Psoas muscle (tissue), 8 donors: ENCODE data around the gene CFAP100. TPM values are rescaled to one million over a fixed set of nuclear protein-coding genes. Genes with fewer than 3 reads are reported as not detected.
A peak's percentile ranks its signal among the peaks of the same experiment; 100 is the strongest.

Experiments used
- ATAC-seq, 4 donors: fragments of 200-7000 bp; cut with Tn5 transposase; one replicate each; pipeline ENCODE4 v1.9.1; 2020; ENCODE audit warnings: moderate library complexity in 3 of 4, mild to moderate bottlenecking in 2 of 4
- DNase-seq, 2 donors: peaks; one replicate each; pipeline ENCODE4 v3.0.0-alpha.2; 2020
- H3K27ac ChIP-seq: fragments of 200-600 bp; one replicate; pipeline ENCODE4 v1.8.0; 2022
- H3K27me3 ChIP-seq, 3 donors: fragments of 200-600 bp in 1 of 3; one replicate each; pipeline versions ENCODE4 v1.6.1 to v1.8.0; 2013 to 2022; ENCODE audit warnings: low read length in 2 of 3, mild to moderate bottlenecking in 2 of 3, moderate library complexity in 1 of 3; ENCODE audit not compliant: insufficient read depth in 3 of 3
- H3K36me3 ChIP-seq, 2 donors: fragments of 200-600 bp in 1 of 2; one replicate each; pipeline versions ENCODE4 v1.6.1 to v1.8.0; 2013 to 2022; ENCODE audit warnings: low read depth in 1 of 2, mild to moderate bottlenecking in 1 of 2, moderate library complexity in 1 of 2; ENCODE audit not compliant: insufficient read depth in 1 of 2
- H3K4me1 ChIP-seq: fragments of 200-600 bp; one replicate; pipeline ENCODE4 v1.8.0; 2022
- H3K4me3 ChIP-seq: fragments of 200-600 bp; one replicate; pipeline ENCODE4 v1.8.0; 2022; ENCODE audit warnings: mild to moderate bottlenecking
- H3K9me3 ChIP-seq: fragments of 200-600 bp; one replicate; pipeline ENCODE4 v1.8.0; 2022
- CTCF ChIP-seq: fragments of 200-600 bp; IDR thresholded peaks from one replicate; pipeline ENCODE4 v1.8.0; 2022; ENCODE audit warnings: antibody characterized with exemption
- WGBS, 3 donors: extraction: QIAGEN DNeasy Blood & Tissue Kit; methylation state at CpG; one replicate each; pipeline versions ENCODE4 v1.1.6 to v1.1.7; 2013; 5-methylcytosine and 5-hydroxymethylcytosine counted together
- intact Hi-C, 2 donors: fragments of 100-400 bp; cut with DNase I; formaldehyde crosslinking; loops; one replicate each; pipeline versions ENCODE4 v1.11.0 to v1.14.2; 2022
- polyA plus RNA-seq, 3 donors: library from polyadenylated mRNA; stranded (reverse); fragments of 200-250 nt; gene quantifications; one replicate each; pipeline ENCODE4 v1.2.3, GENCODE V29; 2013
- total RNA-seq, 4 donors: library from RNA; stranded (reverse); fragmentation: NEBNext Ultra II Directional in 2 of 4; extraction: Animal tissue kit (Norgen Biotek cat#: 25700) in 2 of 4; gene quantifications; one replicate each; pipeline versions ENCODE4 v1.2.1 to v1.2.4, GENCODE V29; 2021 to 2023
- donor health status: healthy with polysubstance abuse.
- donor health status: DM: no; HTN: no; CAD: no; lungs with moderate emphysema.
- donor health status: Bipolar disorder and iron deficiency.
- donor health status: healthy.
- donor health status: DM: yes; HTN: yes; CAD: no.
- donor health status: DM: no; HTN: no; CAD: no.
- donor health status: DM: no; HTN: no; CAD: no.
- donor health status: DM: yes; HTN: yes; CAD: no.

The CFAP100 gene
- total and polyA plus RNA-seq, 7 donors, result not detected

GRCh38 chr3:126364731-126365301, 29.9 kb upstream of the CFAP100 start:
- TF ChIP-seq CTCF, result no peak
- H3K27ac ChIP-seq, result no peak overlapping the region
- no peak overlapping the region for H3K4me3 ChIP-seq
- H3K27me3 ChIP-seq, result no peaks in the 10 kb centered on the region
- peak in 1 of 2 donors; percentile 14 for DNase-seq
- H3K36me3 ChIP-seq, result no peaks in the 10 kb centered on the region
- no peaks in the 10 kb centered on the region for H3K9me3 ChIP-seq
- WGBS, 3 donors, result 91 to 98% (median 95%) methylated on average over 5 of the region's 5 CpGs
- ATAC-seq, result no peak
- H3K4me1 ChIP-seq, result peaks cover 8% of the 10 kb centered on the region
- intact Hi-C loops, result no loop called here

- H3K27ac ChIP-seq, result no peak overlapping the region
- no peak overlapping the region for H3K4me3 ChIP-seq
- H3K4me1 ChIP-seq, result peaks cover 14% of the 10 kb centered on the region
- no peaks in the 10 kb centered on the region for H3K27me3 ChIP-seq
- H3K9me3 ChIP-seq, result no peaks in the 10 kb centered on the region
- peak in 1 of 2 donors; percentile 16 for DNase-seq
- intact Hi-C loops, result no loop called here
- H3K36me3 ChIP-seq, result no peaks in the 10 kb centered on the region
- TF ChIP-seq CTCF, result no peak
- ATAC-seq, result no peak
- 81 to 88% (median 83%) methylated on average over 11 of the region's 11 CpGs for WGBS, 3 donors
Observed at GRCh38 chr3:126365351-126366277, 29.1 kb upstream of the CFAP100 start.

- no peak for TF ChIP-seq CTCF
- Histone ChIP-seq H3K9me3 (no peaks in the 10 kb centered on the region), H3K27me3 (no peaks in the 10 kb centered on the region), H3K4me3 (no peak overlapping the region), H3K27ac (no peak overlapping the region), H3K36me3 (no peaks in the 10 kb centered on the region), H3K4me1 (peaks cover 17% of the 10 kb centered on the region)
- intact Hi-C loops, result no loop called here
- DNase-seq (peak in 1 of 2 donors; percentile 19), ATAC-seq (no peak)
- 87 to 94% (median 91%) methylated on average over 6 of the region's 6 CpGs for WGBS, 3 donors
Observed at GRCh38 chr3:126367316-126367805, 27.3 kb upstream of the CFAP100 start.

GRCh38 chr3:126369490-126369889, 25.2 kb upstream of the CFAP100 start:
- ATAC-seq (peak in 2 of 4 donors; percentile 4 to 13), DNase-seq (peak in 1 of 2 donors; percentile 18)
- Histone ChIP-seq H3K36me3 (no peaks in the 10 kb centered on the region), H3K27ac (peak overlapping the region; percentile 84), H3K9me3 (no peaks in the 10 kb centered on the region), H3K4me3 (no peak overlapping the region), H3K27me3 (no peaks in the 10 kb centered on the region), H3K4me1 (peaks cover 39% of the 10 kb centered on the region)
- TF ChIP-seq CTCF, result no peak
- intact Hi-C loops, result no loop called here
- WGBS, 3 donors, result 73 to 89% (median 83%) methylated on average over 2 of the region's 2 CpGs
